IMR-90 (cell line): ENCODE results near the gene PINLYP.

ENCODE experiments used
- CTCF ChIP-seq: conservative IDR thresholded peaks from 2 replicates; pipeline ENCODE4 v1.5.1; 2012; ENCODE audit warnings: mild to moderate bottlenecking, low read depth, low read length, improper control_type of control experiment
- POLR2A ChIP-seq: IDR thresholded peaks from 2 replicates; pipeline ENCODE4 v1.6.1; 2012; ENCODE audit warnings: mild to moderate bottlenecking, low read depth, low read length

GRCh38 chr19:43527860-43528622, 47.6 kb upstream of the PINLYP start:
- TF ChIP-seq CTCF (no peak), POLR2A (no peak)
